ENCODE results near the gene SLITRK5.

The SLITRK5 gene

GRCh38 chr13:87709947-87710346, 38.8 kb downstream of the SLITRK5 start:
- no peak for TF ChIP-seq CTCF (IDR thresholded peaks at IDR 0.05; ENCODE audit: low read depth, low read length)
- no peak overlapping the region for H3K4me3 ChIP-seq (replicated peaks in 1 of 2; ENCODE audit: low read depth in 2 of 2, low read length in 2 of 2)
- no peak for DNase-seq (ENCODE audit: low read depth in 2 of 2)

- TF ChIP-seq CTCF (IDR thresholded peaks at IDR 0.05; ENCODE audit: low read depth, low read length) = no peak
- no peak overlapping the region for H3K4me3 ChIP-seq (replicated peaks in 1 of 2; ENCODE audit: low read depth in 2 of 2, low read length in 2 of 2)
These were observed 40.8 kb downstream of the SLITRK5 start for GRCh38 chr13:87712012-87712411.

More at GRCh38 chr13:87712012-87712411, 40.8 kb downstream of the SLITRK5 start:
- no peak for DNase-seq (ENCODE audit: low read depth in 2 of 2)

Measured in cardiac fibroblast (primary cell).